ENCODE measurements around the gene PHLDA2. TPM values are rescaled to one million over a fixed set of nuclear protein-coding genes. Genes with fewer than 3 reads are reported as not detected.

Gene PHLDA2
- total RNA-seq, 1 experiment from 2014 or later = 33.7 TPM

DNA sequence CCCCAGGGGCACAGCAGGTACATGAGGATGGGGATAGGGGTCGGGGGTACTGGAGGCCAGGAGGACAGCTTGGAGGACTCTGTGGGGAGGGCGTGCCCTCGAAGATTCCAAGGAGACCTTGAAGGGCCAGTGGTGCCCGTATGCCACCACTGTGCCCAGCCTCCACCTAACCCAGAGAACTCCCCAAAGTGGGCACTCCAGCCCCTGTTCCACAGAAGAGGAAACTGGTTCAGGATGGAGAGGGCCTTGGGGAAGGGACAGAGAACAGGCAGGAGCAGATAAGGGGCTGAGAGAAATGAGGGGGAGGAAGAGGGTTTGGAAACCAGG, 2.2 kb upstream of the PHLDA2 start:
- POLR2A ChIA-PET (ENCODE audit: low non-redundant PET) = no interaction called here
- Histone ChIP-seq H3K4me1 (ENCODE audit: insufficient read depth, low read length, poor library complexity, severe bottlenecking) (peaks cover 16% of the 10 kb centered on the region), H3K27ac (ENCODE audit: low read depth, low read length, poor library complexity, severe bottlenecking) (no peak overlapping the region)

DNA sequence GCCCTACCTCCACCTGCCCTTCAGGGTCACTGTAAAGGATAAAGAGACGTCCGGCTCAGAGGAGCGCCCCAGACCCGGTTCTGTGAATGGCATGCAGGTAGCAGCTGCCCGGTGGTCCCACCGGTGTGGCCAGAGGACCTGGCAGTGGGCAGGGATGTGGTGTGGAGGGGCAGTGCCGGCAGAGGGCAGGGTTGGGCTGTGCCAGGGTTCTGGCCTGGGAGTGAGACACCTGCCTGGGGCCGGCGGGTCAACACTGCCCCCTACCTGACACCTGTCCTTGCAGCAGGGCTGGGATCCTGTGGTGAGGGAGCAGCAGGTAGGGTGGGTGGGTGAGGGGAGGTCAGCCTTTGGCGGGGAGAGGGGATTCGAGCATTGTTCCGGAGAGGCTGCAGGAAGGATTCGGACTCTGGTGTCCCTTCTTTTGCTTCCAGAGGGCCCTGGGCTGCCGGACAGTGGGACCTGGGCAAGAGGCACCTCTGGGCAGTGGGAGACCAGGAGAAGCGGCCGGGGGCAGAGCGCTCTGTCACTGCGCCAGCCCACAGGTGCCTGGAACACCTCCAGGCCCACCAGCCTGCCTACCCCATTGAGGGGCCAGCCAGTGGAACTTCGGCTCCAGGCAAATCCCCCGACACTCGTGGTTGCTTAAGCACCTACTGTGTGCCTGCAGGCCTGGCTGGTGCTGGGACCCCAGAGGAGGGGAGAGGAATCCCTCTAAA, 1.6 kb upstream of the PHLDA2 start:
- CTCF ChIA-PET = no interaction called here
- POLR2A ChIA-PET (ENCODE audit: low non-redundant PET) = no interaction called here
- Histone ChIP-seq H3K27ac (ENCODE audit: low read depth, low read length, poor library complexity, severe bottlenecking) (no peak overlapping the region), H3K4me3 (ENCODE audit: low read depth, low read length, poor library complexity, severe bottlenecking) (peak overlapping the region; percentile 59), H3K36me3 (ENCODE audit: insufficient read depth, low read length, poor library complexity, severe bottlenecking) (no peaks in the 10 kb centered on the region), H3K9me3 (ENCODE audit: low read depth, low read length, poor library complexity, severe bottlenecking) (no peaks in the 10 kb centered on the region), H3K27me3 (replicated peaks; ENCODE audit: insufficient read depth, low read depth, low read length, poor library complexity) (no peaks in the 10 kb centered on the region), H3K4me1 (ENCODE audit: insufficient read depth, low read length, poor library complexity, severe bottlenecking) (peaks cover 16% of the 10 kb centered on the region)
- no TSS peak for BruUV-seq (replicated peaks)
- TF ChIP-seq, protein P1, sequence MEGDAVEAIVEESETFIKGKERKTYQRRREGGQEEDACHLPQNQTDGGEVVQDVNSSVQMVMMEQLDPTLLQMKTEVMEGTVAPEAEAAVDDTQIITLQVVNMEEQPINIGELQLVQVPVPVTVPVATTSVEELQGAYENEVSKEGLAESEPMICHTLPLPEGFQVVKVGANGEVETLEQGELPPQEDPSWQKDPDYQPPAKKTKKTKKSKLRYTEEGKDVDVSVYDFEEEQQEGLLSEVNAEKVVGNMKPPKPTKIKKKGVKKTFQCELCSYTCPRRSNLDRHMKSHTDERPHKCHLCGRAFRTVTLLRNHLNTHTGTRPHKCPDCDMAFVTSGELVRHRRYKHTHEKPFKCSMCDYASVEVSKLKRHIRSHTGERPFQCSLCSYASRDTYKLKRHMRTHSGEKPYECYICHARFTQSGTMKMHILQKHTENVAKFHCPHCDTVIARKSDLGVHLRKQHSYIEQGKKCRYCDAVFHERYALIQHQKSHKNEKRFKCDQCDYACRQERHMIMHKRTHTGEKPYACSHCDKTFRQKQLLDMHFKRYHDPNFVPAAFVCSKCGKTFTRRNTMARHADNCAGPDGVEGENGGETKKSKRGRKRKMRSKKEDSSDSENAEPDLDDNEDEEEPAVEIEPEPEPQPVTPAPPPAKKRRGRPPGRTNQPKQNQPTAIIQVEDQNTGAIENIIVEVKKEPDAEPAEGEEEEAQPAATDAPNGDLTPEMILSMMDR (conservative IDR thresholded peaks at IDR 0.05; ENCODE audit: low read depth, low read length) = peak; percentile 33
- no peak for TF ChIP-seq EZH2 (IDR thresholded peaks at IDR 0.05; ENCODE audit: borderline replicate concordance, low read depth, low read length, poor library complexity, severe bottlenecking)
- DNase-seq (ENCODE audit: low spot score) = no peak
- intact Hi-C loops (cut with micrococcal nuclease; ENCODE audit: unreplicated experiment) = no loop called here

More for the DNA sequence above, 2.2 kb upstream of the PHLDA2 start:
- Histone ChIP-seq H3K27me3 (replicated peaks; ENCODE audit: insufficient read depth, low read depth, low read length, poor library complexity) (no peaks in the 10 kb centered on the region), H3K9me3 (ENCODE audit: low read depth, low read length, poor library complexity, severe bottlenecking) (no peaks in the 10 kb centered on the region), H3K36me3 (ENCODE audit: insufficient read depth, low read length, poor library complexity, severe bottlenecking) (no peaks in the 10 kb centered on the region), H3K4me3 (ENCODE audit: low read depth, low read length, poor library complexity, severe bottlenecking) (no peak overlapping the region)
- CTCF ChIA-PET = no interaction called here
- intact Hi-C loops (cut with micrococcal nuclease; ENCODE audit: unreplicated experiment) = no loop called here
- no TSS peak for BruUV-seq (replicated peaks)
- no peak for TF ChIP-seq EZH2 (IDR thresholded peaks at IDR 0.05; ENCODE audit: borderline replicate concordance, low read depth, low read length, poor library complexity, severe bottlenecking)
- TF ChIP-seq, protein P1 (conservative IDR thresholded peaks at IDR 0.05; ENCODE audit: low read depth, low read length) = no peak
- no peak for DNase-seq (ENCODE audit: low spot score)

DNA sequence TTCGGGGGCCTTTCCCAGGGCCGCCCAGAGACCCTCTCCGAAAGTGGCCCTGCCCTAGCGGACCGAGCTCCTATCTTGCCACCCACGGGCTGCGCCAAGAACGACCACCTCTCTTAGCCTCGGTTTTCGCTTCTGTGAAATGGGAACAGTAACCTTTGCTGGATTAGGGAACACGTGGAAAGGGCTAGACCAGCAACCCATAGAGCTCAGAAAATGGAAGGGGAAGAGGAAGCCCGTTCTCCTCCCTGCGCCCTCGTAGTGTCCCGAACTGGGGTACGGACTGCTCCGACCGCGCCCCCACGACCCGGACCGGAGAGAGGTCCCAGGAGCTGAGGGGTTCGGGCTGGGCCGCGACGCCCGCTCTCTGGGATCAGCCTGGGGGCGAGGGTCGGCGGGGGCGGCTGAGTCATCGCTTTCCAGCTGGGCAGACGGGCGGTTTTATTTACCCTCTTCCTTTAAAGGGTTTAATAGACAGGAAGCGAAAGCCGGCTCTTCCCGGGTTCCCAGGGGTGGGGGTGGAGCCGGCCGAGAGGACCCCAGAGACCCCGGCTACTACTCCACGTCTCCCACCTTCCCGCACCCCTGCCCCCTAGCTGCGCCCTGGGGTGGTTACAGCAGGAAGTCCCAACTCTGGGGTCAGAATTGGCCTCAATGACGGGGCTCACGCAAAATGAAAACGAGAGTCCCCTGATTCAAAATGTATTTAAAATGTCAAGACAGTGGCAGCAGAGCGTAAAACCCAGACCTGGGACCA, 907 bp upstream of the PHLDA2 start:
- TF ChIP-seq, protein P1 (conservative IDR thresholded peaks at IDR 0.05; ENCODE audit: low read depth, low read length) = peak; percentile 45; the same call in 1 of the 2 replicates
- TF ChIP-seq EZH2 (IDR thresholded peaks at IDR 0.05; ENCODE audit: borderline replicate concordance, low read depth, low read length, poor library complexity, severe bottlenecking) = no peak
- intact Hi-C loops (cut with micrococcal nuclease; ENCODE audit: unreplicated experiment) = no loop called here
- Histone ChIP-seq H3K4me3 (ENCODE audit: low read depth, low read length, poor library complexity, severe bottlenecking) (peak overlapping the region; percentile 59), H3K27ac (ENCODE audit: low read depth, low read length, poor library complexity, severe bottlenecking) (peak overlapping the region; percentile 38), H3K36me3 (ENCODE audit: insufficient read depth, low read length, poor library complexity, severe bottlenecking) (no peaks in the 10 kb centered on the region), H3K9me3 (ENCODE audit: low read depth, low read length, poor library complexity, severe bottlenecking) (no peaks in the 10 kb centered on the region), H3K27me3 (replicated peaks; ENCODE audit: insufficient read depth, low read depth, low read length, poor library complexity) (no peaks in the 10 kb centered on the region), H3K4me1 (ENCODE audit: insufficient read depth, low read length, poor library complexity, severe bottlenecking) (peaks cover 16% of the 10 kb centered on the region)
- CTCF ChIA-PET = no interaction called here
- POLR2A ChIA-PET (ENCODE audit: low non-redundant PET) = no interaction called here
- DNase-seq (ENCODE audit: low spot score) = peak; percentile 78
- no TSS peak for BruUV-seq (replicated peaks)

All from A673 (cell line).